Panc1 (cell line): ENCODE measurements around the gene CFAP69.

ENCODE experiments used
- CTCF ChIP-seq: fragments of 450-650 bp; IDR thresholded peaks from 2 replicates; pipeline ENCODE4 v1.5.1; 2017; ENCODE audit warnings: mild to moderate bottlenecking
- POLR2AphosphoS5 ChIP-seq: IDR thresholded peaks from 2 replicates; pipeline ENCODE4 v1.6.1; 2012; ENCODE audit warnings: mild to moderate bottlenecking, low read depth, low read length, moderate library complexity
- REST ChIP-seq, 2 experiments: IDR thresholded peaks; 2 replicates each; pipeline ENCODE4 v1.6.1; 2011 to 2012; ENCODE audit warnings: low read depth in 2 of 2, control low read depth in 1 of 2, low read length in 1 of 2, mild to moderate bottlenecking in 1 of 2, moderate library complexity in 1 of 2; ENCODE audit not compliant: insufficient read depth in 1 of 2
- TCF7L2 ChIP-seq: IDR thresholded peaks from 2 replicates; pipeline ENCODE4 v1.6.1; 2011; ENCODE audit warnings: mild to moderate bottlenecking, low read depth, low read length, inconsistent platforms

- TF ChIP-seq CTCF (no peak), REST (IDR thresholded peaks at IDR 0.05; ENCODE audit: insufficient read depth in 1 of 2, low read depth in 2 of 2, low read length in 1 of 2) (no peak), POLR2AphosphoS5 (no peak), TCF7L2 (no peak)
Observed at GRCh38 chr7:90238022-90238421, 7.0 kb upstream of the CFAP69 start.
